Ureter (tissue), 1 donor: Measurements from ENCODE around the gene MYH9. TPM values are rescaled to one million over a fixed set of nuclear protein-coding genes. Genes with fewer than 3 reads are reported as not detected.
A peak's percentile ranks its signal among the peaks of the same experiment; 100 is the strongest.

Experiments used
- DNase-seq: peaks from one replicate; pipeline ENCODE4 v3.0.0-alpha.2; 2020; ENCODE audit warnings: low spot score
- total RNA-seq: library from RNA; stranded (reverse); gene quantifications from one replicate; pipeline ENCODE4 v1.2.4, GENCODE V29; 2023
- donor health status: DM: yes; HTN: yes; CAD: no.

The MYH9 gene
- total RNA-seq, 1 donor from 2014 or later = 810 TPM

- no peak for DNase-seq
Measured at GRCh38 chr22:36367479-36367878, 20.3 kb downstream of the MYH9 start.

GRCh38 chr22:36367066-36367465, 20.7 kb downstream of the MYH9 start:
- DNase-seq = no peak

DNA sequence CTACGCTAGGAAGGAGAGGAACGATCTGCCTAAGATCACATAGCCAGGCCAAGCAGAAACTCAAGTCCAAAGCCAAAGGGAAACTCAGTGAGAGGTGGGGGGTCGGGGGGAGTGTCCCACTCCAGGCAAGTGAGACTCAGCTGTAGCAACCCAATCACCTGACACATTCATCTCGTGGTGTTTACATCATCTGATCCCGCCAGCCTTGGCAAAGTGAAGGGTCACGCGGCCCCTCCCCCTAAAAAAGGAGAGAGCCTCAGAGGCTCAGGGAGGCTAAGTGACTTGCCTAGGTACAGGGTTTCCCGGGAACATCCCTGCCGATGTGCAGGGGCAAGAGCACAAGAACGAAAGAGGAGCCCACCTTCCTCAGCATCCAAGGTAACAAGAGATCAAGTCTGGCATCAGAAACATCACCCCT, 21.5 kb downstream of the MYH9 start:
- DNase-seq = no peak

GRCh38 chr22:36365020-36365411, 22.8 kb downstream of the MYH9 start:
- no peak for DNase-seq

GRCh38 chr22:36364255-36365019, 23.3 kb downstream of the MYH9 start:
- no peak for DNase-seq

DNA sequence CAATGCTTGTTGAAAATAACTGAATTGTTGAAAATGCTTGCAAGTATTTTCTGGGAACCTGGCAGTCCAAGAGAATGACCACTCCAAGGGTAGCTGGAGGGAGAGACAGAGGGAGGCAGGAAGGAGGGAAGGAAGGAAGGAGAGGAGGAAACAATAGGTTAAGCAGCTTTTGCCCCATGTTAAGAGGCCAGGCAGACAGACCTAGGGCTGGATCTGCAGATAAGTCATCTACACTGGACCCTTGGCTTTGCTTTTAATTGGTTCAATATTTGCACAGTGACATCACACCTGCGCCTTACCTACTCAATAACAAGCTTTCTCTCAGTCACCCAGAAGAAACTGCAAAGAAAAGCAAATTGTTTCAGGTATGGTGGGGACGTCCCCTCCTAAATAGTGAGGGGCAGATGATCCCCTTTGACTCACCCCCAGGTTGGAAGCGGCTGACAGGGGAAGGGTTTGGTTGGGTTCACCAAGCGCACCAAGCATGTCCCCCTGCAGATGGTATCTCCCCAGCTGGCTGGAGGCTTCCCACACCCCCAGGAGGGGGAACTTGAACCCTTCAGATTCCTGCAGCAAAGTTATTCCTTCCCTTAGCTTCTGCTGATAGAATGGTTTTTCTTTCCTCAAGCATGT, 24.3 kb downstream of the MYH9 start:
- DNase-seq = no peak

DNA sequence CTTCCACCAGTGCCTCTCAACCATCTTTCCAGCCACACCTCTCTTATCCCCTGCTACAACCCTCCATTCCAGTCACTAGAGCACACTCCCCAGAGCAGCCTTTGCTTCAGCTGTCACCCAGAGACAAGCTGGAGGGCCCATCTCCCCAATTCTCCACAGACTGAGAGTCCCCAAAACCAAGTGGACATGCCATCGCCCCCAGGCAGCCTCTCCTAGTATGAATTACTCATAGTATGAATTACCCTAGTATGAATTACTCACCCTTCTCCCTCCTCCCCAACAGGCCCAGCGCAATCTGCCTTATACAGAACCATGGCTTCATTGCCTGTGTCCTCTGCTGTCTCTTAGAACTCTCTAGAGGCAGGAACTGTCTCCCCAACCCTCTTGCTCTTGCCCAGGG, 24.8 kb downstream of the MYH9 start:
- no peak for DNase-seq

DNA sequence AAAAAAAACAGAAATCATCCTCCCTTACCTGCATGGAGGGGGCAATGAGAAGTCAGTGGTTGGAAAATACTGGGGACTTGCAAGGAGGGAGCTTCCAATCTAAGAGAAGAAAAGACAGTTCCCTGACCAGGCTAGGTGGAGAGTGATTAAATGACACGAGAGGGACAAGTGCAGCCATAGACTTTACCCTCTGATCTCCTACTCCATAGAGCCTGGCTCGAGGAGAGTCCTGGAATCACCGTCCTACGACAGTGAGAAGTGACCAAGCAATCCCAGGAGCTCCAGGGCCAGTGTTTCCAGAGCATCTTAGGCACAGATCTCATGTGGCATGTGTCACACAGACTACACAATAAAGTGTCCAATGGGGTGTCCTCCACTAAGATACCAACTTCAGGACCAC, 25.7 kb downstream of the MYH9 start:
- no peak for DNase-seq

DNA sequence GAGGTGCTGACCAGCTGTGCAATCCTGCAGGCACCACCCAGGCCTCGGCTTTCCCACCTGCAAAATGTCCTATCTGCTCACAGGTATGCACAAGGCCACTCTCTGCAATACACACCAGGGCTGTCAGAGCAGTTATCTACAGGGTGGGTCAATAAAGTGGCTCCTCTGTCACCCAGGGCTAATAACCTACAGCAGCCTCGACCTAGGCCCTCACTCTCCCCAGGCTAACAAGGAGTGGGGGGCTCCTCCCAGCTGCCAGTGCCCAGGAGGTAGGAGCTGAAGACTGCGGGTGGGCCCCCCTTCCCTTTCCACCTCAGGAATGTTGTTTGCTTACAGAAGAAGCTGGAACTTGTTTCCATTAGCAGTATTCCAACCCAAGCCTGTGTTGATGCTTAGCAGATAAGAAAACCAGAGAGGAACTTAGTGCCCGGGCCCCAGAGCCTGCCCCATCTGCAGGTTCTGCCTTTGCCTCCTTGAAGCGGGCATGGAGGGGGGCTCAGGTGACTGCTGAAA, 26.8 kb downstream of the MYH9 start:
- no peak for DNase-seq

DNA sequence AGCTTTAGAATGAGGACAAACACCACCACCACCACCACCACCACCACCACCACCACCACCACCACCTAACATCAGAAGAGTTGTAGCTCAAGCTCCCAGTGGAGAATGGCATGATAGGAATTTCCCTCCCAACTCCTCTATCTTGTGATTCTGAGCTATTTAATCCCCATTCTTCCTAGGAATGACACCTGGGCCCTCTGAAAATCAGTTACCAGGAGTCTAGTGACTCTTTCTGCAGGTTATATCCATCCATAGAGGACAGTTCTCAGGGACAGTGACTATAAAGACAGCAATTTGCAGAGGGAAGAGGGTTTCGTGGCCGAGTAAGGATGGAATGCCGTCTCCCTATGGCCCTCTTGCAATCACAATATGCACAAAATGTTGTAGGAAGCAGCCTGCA, 27.8 kb downstream of the MYH9 start:
- no peak for DNase-seq

GRCh38 chr22:36359470-36359996, 28.2 kb downstream of the MYH9 start:
- no peak for DNase-seq

GRCh38 chr22:36358533-36359469, 29.0 kb downstream of the MYH9 start:
- no peak for DNase-seq

DNA sequence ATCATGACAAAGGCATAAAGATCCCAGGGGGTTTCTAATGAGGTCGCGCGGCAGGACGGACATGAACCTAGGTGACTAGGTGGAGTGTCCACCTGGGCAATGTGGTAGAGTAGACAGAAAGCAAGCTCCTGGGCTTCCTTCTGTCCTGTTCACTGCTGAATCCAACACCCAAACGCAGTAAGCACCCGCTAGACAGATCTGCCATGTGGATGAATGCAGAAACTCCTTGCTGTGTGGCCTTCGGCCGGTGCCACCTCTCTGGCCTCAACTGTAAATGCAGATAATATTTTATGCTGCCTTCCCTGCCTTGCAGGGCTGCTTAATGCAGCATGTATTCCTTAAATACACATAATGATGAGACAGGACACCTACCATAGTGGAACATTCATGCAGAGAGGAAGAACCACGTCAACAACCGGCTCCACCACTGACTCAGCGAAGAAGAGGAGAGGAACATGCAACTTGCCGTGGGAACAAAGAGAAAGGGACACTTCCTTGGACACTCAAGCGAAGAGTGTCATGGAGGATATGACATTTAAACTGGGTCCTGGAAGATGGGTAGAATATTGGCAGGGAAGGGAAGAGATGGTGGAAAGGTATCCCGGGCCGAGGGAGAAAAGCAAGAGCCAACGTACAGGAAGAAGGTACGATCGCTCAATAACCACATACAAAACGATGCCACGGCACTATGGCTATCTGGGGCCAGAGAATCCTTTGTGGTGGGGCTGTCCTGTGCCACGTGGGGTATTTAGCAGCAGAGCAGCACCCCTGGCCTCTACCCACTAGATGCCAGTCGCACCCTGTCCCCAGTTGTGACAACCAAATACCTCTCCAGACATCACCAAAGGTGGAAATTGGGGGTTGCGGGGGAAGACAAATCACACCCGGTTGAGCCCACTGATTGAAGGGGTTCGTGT, 30.8 kb downstream of the MYH9 start:
- no peak for DNase-seq

- DNase-seq = no peak
Measured at GRCh38 chr22:36355894-36356293, 31.9 kb downstream of the MYH9 start.

DNA sequence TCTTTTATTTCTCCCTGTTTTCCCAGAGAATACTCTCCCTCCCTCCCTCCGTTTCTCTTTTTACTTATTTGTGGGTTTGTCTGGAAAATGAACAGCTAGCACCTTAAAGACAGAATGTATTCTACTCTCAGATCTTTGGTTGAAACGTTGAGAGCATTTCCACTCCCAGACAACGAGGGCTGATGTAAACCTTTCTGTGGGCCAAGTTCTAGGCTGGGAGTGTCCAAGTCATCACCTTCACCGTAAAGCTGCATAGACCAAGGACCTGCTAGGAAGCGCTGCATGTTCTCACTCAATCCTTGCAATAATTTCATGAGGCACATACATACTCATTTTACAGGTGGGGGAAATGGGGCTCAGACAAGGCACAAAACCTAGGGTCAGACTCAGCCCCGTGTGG, 32.4 kb downstream of the MYH9 start:
- DNase-seq = no peak

- DNase-seq = peak; percentile 82
Measured at GRCh38 chr22:36352803-36353507, 34.8 kb downstream of the MYH9 start.

- no peak for DNase-seq
Measured at GRCh38 chr22:36351921-36352802, 35.6 kb downstream of the MYH9 start.

DNA sequence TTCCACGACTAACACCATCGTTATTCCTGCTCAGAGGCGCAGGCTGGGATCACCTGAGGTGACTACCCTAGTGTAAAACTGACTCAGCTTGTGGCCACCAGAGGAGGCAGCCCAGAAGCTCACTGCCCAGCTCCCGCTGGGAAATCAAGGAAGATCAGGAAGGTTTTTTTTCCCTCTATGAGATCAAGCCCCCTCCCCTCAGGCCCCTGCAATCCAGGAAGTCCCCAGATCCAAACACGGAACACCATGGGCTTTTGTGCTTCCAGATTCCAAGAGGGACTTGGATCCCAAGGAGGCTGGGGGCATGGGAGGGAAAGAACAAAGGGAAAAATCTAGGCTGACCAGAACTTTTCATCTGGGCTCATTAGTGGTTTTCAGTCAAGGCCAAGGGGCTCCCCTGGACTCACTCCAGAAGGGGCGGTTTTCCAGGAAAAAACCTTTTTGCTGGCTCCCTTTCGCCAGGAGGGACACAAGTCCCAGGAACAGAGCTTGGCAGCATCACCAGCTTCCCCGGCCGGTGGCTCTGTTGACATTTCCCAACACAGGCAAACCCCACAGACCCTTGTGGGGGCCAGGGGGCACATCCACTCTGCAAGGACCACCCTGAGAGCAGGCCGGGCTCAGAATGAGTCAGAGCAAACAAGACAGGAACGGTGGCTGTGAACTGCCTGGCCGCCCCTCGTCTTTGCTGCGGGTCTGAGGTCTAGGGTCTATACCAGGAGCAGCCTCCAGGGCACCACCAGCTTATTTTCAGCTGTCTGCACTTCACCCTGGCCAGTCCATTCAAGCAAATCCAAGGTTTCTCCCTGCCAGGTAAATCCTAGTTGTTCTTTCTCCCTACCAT, 36.8 kb downstream of the MYH9 start:
- no peak for DNase-seq
